Body of pancreas (tissue), 4 donors: Measurements from ENCODE around the gene WDFY3. TPM values are rescaled to one million over a fixed set of nuclear protein-coding genes. Genes with fewer than 3 reads are reported as not detected.

Source experiments
- ATAC-seq: fragments of 150-250 bp; one replicate; pipeline ENCODE4 v1.9.1; 2016
- DNase-seq, 4 donors: peaks; one replicate each; pipeline ENCODE4 v3.0.0-alpha.2; 2019
- H3K27ac ChIP-seq, 4 donors: fragments of 200-600 bp; sonication (generic); 1 replicate in 3 of 4; 2 replicates in 1 of 4; pipeline versions ENCODE4 v1.5.1 to v1.6.1; 2016 to 2019; ENCODE audit warnings: mild to moderate bottlenecking in 1 of 4, mixed read lengths in 1 of 4, moderate library complexity in 1 of 4
- H3K27me3 ChIP-seq, 2 donors: fragments of 200-600 bp; sonication (generic); one replicate each; pipeline ENCODE4 v1.6.0; 2016; ENCODE audit warnings: mild to moderate bottlenecking in 1 of 2
- H3K36me3 ChIP-seq, 2 donors: fragments of 200-600 bp; sonication (generic); replicated peaks in 1 of 2; 2 replicates each; pipeline ENCODE4 v1.5.1; 2016; ENCODE audit warnings: low read depth in 2 of 2; ENCODE audit not compliant: insufficient read depth in 1 of 2
- H3K4me1 ChIP-seq: fragments of 200-600 bp; sonication (generic); one replicate; pipeline ENCODE4 v1.6.0; 2016
- H3K4me3 ChIP-seq, 2 donors: fragments of 200-600 bp; sonication (generic); 1 replicate in 1 of 2; 2 replicates in 1 of 2; pipeline ENCODE4 v1.5.1; 2016 to 2019
- H3K9me3 ChIP-seq, 3 donors: fragments of 200-600 bp; sonication (generic); 1 replicate in 2 of 3; 2 replicates in 1 of 3; pipeline ENCODE4 v1.5.1; 2016
- POLR2A ChIP-seq, 3 donors: fragments of 450-650 bp; IDR thresholded peaks; one replicate each; pipeline ENCODE4 v1.6.1; 2016; ENCODE audit warnings: antibody characterized with exemption in 3 of 3, mild to moderate bottlenecking in 2 of 3
- WGBS, 2 donors: methylation state at CpG; one replicate each; pipeline ENCODE4 v1.1.5; 2017; 5-methylcytosine and 5-hydroxymethylcytosine counted together
- intact Hi-C: fragments of 100-400 bp; cut with DNase I; formaldehyde crosslinking; loops from one replicate; pipeline ENCODE4 v1.15.1; 2023
- total RNA-seq, 2 donors: library from RNA; depleted of rRNA; stranded (reverse); fragments of >200 nt; gene quantifications; one replicate each; pipeline ENCODE4 v1.1.0, GENCODE V29; 2016
- TF ChIP-seq, protein P1 (sequence below), 7 experiments: fragments of 450-650 bp in 4 of 7; fragments of 200-600 bp in 3 of 7; sonication (generic) in 3 of 7; IDR thresholded peaks; one replicate each; pipeline ENCODE4 v1.5.1; 2016 to 2019; ENCODE audit warnings: antibody characterized with exemption in 7 of 7

WDFY3 gene
- total RNA-seq, 2 donors from 2014 or later, result 36.1 to 55.0 TPM

DNA sequence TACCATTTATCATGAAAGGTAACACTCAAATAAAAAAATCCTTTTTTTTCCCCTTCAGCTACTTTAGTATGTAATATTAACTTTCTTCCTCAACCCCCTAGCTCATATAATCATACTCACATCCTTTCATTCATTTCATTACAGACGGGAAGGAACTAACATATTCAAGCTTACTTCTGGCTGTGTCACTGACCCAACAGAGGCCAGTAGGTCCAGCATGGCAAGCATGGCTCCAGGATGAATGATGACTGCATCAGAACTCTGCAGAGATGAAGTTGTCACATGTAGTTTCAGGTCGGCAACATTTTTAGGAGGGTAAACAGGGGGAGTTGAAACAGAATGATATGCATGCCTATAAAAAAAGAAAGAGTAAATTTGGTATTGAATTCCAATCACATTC, 163.4 kb downstream of the WDFY3 start:
- no peak overlapping the region for H3K27ac ChIP-seq
- H3K4me1 ChIP-seq, result no peaks in the 10 kb centered on the region
- H3K27me3 ChIP-seq, result no peaks in the 10 kb centered on the region
- H3K4me3 ChIP-seq, result no peak overlapping the region
- ATAC-seq (no peak), DNase-seq (no peak)
- WGBS, 2 donors, result 83 to 96% methylated on average over 2 of the region's 2 CpGs
- H3K36me3 ChIP-seq, result peaks cover 0 to 6% of the 10 kb centered on the region in 2 donors
- no peak for TF ChIP-seq POLR2A (IDR thresholded peaks at IDR 0.05)
- TF ChIP-seq, protein P1, sequence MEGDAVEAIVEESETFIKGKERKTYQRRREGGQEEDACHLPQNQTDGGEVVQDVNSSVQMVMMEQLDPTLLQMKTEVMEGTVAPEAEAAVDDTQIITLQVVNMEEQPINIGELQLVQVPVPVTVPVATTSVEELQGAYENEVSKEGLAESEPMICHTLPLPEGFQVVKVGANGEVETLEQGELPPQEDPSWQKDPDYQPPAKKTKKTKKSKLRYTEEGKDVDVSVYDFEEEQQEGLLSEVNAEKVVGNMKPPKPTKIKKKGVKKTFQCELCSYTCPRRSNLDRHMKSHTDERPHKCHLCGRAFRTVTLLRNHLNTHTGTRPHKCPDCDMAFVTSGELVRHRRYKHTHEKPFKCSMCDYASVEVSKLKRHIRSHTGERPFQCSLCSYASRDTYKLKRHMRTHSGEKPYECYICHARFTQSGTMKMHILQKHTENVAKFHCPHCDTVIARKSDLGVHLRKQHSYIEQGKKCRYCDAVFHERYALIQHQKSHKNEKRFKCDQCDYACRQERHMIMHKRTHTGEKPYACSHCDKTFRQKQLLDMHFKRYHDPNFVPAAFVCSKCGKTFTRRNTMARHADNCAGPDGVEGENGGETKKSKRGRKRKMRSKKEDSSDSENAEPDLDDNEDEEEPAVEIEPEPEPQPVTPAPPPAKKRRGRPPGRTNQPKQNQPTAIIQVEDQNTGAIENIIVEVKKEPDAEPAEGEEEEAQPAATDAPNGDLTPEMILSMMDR (IDR thresholded peaks at IDR 0.05), result no peak
- intact Hi-C loops, result no loop called here
- no peaks in the 10 kb centered on the region for H3K9me3 ChIP-seq

- TF ChIP-seq POLR2A (IDR thresholded peaks at IDR 0.05), result no peak
- TF ChIP-seq, protein P1 (IDR thresholded peaks at IDR 0.05), result no peak
- no peaks in the 10 kb centered on the region for H3K9me3 ChIP-seq
- intact Hi-C loops, result no loop called here
- H3K27ac ChIP-seq, result no peak overlapping the region
- DNase-seq (no peak), ATAC-seq (no peak)
- no peak overlapping the region for H3K4me3 ChIP-seq
- no peaks in the 10 kb centered on the region for H3K27me3 ChIP-seq
- no peaks in the 10 kb centered on the region for H3K4me1 ChIP-seq
- peaks cover 0 to 6% of the 10 kb centered on the region in 2 donors for H3K36me3 ChIP-seq
Measured at GRCh38 chr4:84800256-84800655, 166.2 kb downstream of the WDFY3 start.

DNA sequence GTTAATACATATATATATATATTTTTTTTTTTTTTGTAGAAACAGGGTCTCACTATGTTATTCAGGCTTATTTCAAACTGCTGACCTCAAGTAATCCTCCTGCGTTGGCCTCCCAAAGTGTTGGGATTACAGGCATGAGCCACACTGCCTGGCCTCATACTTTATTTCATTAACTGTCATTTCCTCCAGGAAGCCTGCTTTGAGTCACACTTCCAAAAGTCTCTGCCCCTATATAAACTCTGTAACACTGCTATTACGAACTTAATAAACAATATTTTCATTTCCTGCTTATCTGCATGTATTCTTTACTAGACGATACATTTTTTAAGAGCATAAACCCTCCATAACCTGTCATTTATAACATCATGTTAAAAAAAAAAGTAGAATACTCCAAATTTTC, 167.2 kb downstream of the WDFY3 start:
- ATAC-seq (no peak), DNase-seq (no peak)
- WGBS, 2 donors, result 86 to 89% methylated on average over 3 of the region's 3 CpGs
- H3K4me3 ChIP-seq, result no peak overlapping the region
- no peaks in the 10 kb centered on the region for H3K27me3 ChIP-seq
- H3K9me3 ChIP-seq, result no peaks in the 10 kb centered on the region
- TF ChIP-seq POLR2A (IDR thresholded peaks at IDR 0.05), result no peak
- TF ChIP-seq, protein P1 (IDR thresholded peaks at IDR 0.05), result no peak
- peaks cover 0 to 6% of the 10 kb centered on the region in 2 donors for H3K36me3 ChIP-seq
- H3K27ac ChIP-seq, result no peak overlapping the region
- intact Hi-C loops, result no loop called here
- no peaks in the 10 kb centered on the region for H3K4me1 ChIP-seq

GRCh38 chr4:84796394-84796793, 170.1 kb downstream of the WDFY3 start:
- Histone ChIP-seq H3K4me1 (no peaks in the 10 kb centered on the region), H3K9me3 (no peaks in the 10 kb centered on the region), H3K4me3 (no peak overlapping the region), H3K27ac (no peak overlapping the region), H3K36me3 (peaks cover 0 to 5% of the 10 kb centered on the region in 2 donors), H3K27me3 (no peaks in the 10 kb centered on the region)
- intact Hi-C loops, result no loop called here
- TF ChIP-seq, protein P1 (IDR thresholded peaks at IDR 0.05), result no peak
- no peak for TF ChIP-seq POLR2A (IDR thresholded peaks at IDR 0.05)
- DNase-seq (no peak), ATAC-seq (no peak)
- 73 to 87% methylated on average over 3 of the region's 3 CpGs for WGBS, 2 donors
